GM21825 (cell line): ENCODE data around the gene HRCT1.
"Not testable (repeated sequence)": the region's sequence is repeated elsewhere in the genome, so short reads cannot be mapped to it uniquely, and the experiment has no call there.

ENCODE experiments used
- ATAC-seq: cut with Tn5 transposase; IDR thresholded peaks from one replicate; pipeline ENCODE4 v1.9.1; 2021; ENCODE audit warnings: mild to moderate bottlenecking, moderate library complexity; ENCODE audit not compliant: unreplicated experiment

HRCT1 gene

DNA sequence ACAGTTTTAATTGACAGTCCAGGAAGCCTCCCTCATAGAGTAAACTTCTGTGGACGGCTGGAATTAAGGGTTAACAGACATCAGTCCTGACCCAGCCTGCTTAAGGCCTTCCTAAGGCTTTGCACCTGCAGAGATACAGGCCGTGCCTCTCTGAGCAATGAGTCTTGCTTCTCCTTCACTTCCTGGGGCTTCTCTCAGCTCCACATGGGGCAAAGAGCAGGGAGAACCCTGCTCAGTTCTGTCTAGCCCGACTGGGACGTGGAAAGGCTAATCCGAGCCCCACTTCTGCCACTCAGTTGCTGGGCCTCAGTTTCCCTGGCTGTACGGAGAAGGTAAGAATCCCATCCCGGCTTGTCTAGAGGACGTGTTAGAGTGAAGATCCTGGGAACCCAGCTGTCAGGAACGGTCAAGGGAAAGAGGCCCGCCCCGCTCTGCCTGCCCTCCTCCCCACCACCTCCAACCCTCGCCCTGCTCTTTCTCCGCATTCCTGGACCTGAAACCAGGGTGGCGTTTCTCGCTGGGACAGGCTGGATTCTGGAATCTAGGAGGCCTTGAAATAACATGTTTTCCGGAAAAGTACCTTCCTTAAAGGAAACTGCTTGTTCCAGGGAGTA is 9.8 kb downstream of the HRCT1 start:
- no peak for ATAC-seq

DNA sequence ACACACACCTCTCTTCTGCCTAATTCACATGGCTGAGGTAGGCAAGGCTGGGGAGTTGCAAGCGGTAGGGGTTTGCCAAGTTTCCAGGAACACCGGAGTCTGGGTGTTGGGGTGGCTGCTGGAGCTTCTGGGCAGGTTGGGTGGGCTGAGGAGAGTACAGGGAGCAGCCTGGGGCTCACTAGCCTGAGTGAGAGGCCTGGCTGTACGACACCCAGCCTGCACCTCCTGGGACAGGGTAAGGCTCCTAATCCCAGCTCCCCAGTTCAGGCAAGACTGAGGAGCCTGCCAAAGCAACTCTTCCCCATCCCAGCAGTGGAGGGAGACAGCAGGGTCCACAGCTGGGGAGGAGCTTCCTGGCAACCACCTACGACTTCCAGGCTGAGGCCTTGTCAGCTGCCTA is 11.3 kb downstream of the HRCT1 start:
- ATAC-seq = no peak

DNA sequence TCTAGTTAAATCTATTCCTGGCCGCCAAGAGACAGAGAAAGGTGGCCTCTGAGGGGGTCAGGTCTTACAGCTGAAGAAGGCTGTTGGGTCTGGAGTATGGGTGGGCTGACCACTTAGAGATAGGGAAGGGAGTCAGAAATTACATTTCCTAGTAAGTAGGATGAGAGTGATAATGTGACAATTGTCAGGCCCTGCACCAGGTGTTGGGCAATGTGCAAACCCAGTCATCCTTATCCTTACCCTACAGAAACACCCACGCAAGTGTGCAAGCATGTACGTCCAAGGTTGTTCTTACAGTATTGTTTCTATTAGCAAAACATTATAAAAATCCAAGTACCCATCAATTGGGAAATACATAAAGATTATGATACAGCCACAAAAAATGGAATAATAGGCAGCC is 12.8 kb downstream of the HRCT1 start:
- no peak for ATAC-seq

DNA sequence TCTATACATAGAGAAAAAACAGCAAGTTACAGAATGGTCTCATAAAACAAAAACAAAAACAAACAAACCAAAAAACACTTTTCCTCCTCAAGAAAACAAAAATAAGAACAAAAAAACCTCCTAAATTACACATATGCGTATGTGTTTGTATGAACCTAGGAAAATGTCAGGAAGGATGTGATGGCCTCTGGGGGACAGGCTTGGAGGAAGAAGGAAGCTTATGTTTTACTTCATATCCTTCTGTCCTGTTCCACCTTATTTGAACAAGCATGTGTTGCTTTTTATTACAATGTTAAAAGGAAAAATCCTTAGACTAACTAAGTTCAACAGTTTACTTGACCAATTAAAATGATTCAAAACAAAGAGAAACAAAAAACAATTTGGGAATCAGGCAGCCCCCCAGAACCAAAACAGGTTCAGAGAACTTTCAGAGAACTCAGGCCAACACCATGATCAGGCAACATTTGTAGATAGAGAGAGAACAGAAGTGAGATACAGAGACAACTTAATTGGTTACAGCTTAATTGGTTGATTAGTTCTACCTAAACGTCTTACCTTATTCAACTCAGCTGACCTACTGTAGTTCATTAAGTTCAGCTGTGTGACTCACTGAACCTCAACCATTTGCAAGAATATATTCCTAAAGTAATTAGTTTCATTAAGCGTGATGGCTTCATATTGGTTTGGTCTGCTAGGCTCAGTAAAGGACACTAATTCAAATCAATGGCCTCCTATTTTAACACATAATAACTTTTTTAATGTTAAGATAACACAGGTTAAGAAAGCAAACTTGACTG is 13.4 kb downstream of the HRCT1 start:
- no peak for ATAC-seq

DNA sequence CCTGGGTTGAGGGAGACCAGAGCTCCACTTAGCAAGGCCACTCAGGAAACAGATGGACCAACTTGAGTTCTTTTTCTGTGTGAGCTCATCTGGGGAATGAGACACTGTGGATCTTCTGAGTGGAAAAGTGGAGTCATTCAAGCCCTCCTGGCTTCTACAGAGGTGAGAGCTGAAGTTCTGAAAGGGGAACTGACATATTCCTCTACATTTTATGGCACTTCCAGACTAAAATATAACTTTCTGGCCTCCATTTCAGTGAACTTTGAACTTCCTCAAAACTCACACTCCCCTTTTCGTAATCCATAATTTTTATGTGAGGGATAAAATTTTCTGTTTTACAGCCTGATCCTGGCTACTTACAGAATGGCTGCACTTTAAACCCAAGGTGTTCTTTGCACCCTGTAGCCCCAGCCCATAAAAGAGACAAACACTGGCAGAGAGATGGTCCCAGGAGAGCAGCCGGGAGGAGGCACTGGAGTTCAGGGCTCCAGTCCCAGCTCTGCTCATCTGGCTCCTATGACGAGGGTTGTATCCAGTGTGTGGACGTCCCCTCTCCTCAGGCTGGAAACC is 14.1 kb downstream of the HRCT1 start:
- no peak for ATAC-seq

DNA sequence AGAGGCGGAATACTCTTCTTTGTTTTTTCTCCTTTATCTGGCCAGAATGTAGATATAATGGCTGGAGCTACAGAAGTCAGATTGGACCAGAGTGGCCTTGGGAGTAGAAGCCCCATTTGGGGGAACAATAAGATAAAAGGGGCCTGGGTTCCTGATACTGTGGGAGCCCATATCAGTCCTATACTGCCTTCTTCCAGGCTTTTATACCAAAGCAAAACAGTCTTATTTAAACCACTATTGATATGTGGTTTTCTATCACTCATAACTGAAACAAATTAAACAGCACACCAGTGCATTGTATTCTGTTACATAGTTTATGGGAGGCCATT is 17.6 kb downstream of the HRCT1 start:
- ATAC-seq = no peak

DNA sequence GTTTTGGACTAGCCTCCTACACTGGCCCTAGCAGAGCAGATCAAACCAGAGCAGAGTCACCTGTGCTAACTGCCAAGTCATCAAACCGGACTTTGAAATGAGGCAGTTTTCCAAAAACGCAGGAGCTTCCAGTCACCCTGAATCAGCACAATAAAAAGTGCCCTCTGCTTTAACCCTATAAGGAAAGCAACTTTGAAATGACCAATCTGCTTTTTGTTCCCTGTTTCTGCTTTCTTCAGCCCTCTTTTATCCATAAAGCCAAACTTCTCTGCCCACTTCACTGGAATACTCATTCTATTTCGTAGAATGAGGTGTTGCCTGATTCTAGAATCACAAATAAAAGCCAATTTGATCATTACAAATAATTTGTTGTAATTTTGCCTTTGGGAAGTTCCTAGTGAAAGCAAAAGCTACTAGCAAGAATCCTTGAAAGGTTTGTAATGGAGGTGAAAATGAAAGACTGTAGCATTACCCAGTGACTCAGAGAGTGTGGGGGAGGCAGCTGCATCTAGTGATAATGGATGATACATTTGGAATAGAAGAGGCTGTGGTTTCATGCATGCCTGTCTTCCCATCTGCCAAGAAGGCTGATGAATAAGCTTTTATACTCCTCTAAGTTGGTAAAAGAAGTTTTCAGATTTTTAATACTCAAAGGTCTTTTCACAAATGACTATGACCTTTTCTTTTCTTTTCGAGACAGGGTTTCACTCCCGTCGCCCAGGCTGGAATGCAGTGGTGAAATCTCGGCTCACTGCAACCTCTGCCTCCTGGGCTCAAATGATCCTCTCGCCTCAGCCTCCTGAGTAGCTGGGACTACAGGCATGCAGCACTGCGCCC is 18.1 kb downstream of the HRCT1 start:
- ATAC-seq = no peak

DNA sequence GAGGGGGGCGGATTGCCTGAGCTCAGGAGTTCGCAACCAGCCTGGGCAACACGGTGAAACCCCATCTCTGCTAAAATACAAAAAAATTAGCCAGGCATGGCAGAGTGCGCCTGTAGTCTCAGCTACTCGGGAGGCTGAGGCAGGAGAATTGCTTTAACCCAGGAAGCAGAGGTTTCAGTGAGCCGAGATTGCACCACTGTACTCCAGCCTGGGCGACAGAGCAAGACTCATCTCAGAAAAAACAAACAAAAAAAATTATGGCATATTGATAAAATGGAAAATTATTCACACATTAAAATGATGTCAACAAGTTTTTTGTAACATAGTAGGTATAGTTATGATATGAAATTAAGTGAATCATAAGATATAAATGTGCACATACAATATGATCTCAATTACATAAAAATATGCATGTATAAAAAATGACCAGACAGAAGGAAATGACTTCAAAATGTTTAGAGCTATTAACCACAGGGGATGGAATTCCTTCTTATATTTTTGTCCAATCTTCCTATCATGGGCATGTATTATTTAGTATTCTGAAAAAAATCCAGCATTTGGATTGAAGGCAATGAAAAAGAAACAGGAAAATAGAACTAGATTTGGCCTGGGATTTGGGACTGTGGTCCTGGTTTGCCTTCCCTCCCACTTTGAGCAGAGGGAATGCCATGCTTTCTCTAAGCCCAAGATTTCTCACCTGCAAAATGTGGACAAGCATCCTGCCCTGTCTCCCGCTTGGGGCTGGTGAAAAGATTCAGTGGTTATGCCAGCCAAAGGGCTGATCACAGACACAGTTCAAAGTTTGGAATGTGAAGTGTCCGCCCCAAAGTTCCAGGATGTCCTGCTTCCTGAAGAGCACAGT is 22.8 kb downstream of the HRCT1 start:
- ATAC-seq = no peak

DNA sequence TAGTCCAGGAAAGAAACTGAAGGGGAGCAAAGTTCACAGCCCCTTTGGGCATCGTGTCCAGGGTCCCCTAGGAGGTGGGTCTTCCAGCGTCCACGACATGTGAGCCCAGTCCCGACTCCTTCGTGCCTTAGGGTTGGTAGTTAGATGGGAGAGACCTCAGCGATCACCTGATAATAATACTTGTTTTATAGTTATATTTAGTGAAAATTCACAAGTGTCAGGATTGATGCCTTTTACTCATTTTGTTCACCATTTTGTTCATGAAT is 23.4 kb downstream of the HRCT1 start:
- ATAC-seq = no peak

DNA sequence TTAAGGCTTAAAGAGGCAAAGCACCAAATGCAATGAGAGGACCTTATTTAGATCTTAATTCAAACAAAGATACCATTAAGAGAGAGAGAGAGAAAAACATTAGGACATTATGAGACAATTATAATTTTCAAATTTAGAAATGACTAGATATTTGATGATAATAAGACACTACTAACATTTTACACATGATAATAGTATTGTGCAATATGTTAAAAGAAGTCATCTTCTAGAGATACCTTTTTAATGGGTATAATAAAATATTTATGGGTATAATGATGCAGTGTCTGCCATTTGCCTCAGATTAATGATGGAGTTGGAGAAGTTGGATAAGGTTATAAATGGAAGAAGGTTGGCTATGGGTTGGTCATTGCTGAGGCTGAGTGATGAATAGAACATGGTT is 24.5 kb downstream of the HRCT1 start:
- no peak for ATAC-seq

DNA sequence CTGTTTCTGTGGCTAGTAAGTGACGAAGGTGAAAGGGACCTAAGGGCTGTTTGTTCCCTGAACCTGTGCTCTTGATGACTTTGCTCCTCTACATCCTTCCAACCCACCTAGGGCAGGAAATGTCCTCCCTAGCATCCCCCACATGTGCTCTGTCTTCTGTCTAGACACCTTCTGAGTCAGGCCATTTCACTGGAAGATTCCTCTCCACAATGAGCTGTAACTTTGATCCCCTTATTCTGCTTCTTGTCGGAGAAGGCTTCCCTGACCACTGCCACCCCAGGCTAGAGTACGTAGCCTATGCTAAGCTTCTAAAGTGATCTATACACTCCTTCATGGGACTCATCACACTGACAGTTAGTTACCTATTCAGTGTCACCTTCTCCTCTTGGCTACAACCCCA is 25.0 kb downstream of the HRCT1 start:
- ATAC-seq = no peak

DNA sequence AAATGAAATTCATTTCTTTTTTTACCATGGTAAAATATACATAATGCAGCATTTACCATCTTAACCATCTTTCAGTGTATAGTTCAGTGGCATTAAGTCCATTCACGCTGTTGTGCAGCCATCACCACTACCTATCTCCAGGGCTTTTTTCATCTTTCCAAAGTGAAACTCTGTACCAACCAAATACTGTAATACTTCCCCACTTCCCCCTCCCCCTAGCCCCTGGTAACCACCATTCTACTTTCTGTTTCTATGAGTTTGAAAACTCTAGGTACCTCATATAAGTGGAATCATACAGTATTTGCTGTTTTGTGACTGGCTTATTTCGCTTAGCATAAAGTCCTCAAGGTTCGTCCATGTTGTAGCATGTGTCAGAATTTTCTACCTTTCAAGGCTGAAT is 26.7 kb downstream of the HRCT1 start:
- no peak for ATAC-seq

DNA sequence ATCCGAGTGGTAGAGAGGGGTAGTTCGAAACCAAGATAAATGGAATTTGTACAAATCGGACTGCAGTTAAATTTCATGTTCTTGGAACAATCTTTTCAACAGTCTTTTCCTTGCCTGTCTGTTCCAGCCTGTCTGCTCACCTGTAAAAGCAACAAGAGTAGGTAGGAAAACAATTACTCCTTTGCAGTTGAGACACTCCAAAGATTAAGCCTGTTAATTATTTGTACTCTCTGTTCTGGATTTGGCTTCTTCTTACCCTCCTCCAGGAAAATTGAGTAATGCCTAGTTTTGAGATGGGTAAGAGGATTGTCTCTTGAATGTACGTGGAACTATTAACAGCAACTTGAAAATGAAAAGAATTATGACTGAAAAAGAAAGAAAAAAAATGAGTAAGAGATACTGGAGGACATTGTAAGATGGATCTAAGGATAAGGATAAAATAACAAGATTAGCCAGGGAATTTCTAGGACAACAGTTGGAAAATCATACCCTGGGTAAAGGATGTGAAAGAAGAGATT is 27.6 kb downstream of the HRCT1 start:
- no peak for ATAC-seq

DNA sequence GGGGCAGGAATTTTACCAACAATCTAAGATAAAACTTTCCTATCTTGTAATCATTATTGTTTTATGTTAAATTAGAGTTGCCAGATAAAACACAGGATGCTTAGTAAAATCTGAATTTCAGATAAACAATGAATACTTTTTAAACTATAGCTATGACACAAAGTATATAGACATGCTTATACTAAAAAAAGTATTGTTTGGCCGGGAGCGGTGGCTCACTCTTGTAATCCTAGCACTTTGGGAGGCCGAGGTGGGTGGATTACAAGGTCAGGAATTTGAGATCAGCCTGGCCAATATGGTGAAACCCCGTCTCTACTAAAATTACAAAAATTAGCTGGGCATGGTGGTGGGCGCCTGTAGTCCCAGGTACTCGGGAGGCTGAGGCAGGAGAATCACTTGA is 28.1 kb downstream of the HRCT1 start:
- not testable (repeated sequence) for ATAC-seq

DNA sequence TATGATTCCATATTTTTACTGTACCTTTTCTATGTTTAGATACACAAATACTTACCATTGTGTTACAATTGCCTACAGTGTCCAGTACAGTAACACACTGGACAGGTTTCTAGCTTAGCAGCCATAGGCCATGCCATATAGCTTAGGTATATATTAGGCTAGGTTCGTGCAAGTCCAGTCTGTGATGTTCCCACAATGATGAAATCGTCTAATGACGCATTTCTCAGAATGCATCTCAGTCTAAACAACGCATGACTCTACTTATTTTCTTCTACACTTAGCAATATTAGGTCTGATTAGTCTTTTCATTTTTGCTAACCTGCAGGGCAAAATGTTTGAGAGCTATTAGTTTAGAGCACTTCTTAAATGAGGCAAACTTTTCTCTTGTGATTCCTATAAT is 29.3 kb downstream of the HRCT1 start:
- ATAC-seq = no peak

DNA sequence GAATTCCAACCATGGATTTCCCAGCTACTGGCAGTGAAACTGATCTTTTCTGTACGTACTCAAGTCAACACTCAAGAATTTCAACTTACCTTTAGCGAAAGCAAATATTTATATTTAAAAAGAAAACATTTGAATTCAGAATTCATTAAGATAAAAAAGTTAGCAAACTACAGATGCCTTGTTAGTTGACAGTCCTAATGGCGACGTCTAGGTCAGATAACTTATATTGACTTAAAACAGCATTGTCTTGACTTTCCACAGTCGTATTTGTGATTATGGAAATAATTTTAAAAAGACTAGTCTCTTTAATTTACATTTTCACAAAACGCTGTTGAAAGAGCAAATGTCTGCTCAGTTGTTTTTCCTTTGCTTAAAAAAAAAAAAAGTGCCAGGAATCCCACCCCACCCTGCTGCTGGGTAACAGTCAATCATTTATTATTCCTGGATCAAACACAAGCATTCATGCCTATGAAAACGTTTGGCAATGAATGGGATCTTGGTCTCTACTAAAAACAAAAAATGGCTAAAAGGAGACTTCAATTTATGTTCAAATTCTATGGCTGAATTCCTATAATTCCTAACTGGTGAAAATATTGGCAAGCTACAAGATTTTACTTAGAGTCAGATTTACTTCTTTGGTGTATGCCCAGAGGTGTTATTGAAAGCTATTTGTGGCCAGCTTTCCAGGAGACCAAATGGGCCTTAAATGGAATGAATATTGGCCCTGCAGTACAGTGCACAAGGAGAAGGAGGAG is 29.9 kb downstream of the HRCT1 start:
- ATAC-seq = no peak

DNA sequence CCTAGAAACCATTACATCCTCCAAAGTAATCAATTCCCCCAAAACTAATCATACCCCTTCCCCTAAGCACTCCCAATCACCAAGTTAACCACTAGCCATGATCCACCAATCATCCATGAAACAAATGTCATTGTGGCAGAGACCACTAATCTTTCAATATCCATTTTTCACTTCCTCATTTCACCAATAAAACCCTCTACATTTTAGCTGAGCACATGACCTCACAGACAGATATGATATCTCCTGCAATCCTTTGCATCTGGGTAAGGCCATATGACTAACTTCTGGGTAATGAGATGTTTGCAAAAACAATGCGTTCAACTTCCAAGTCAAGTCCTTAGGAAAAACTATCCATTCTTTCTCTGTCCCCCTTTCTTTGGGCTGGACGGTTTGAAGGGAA is 31.2 kb downstream of the HRCT1 start:
- ATAC-seq = no peak

DNA sequence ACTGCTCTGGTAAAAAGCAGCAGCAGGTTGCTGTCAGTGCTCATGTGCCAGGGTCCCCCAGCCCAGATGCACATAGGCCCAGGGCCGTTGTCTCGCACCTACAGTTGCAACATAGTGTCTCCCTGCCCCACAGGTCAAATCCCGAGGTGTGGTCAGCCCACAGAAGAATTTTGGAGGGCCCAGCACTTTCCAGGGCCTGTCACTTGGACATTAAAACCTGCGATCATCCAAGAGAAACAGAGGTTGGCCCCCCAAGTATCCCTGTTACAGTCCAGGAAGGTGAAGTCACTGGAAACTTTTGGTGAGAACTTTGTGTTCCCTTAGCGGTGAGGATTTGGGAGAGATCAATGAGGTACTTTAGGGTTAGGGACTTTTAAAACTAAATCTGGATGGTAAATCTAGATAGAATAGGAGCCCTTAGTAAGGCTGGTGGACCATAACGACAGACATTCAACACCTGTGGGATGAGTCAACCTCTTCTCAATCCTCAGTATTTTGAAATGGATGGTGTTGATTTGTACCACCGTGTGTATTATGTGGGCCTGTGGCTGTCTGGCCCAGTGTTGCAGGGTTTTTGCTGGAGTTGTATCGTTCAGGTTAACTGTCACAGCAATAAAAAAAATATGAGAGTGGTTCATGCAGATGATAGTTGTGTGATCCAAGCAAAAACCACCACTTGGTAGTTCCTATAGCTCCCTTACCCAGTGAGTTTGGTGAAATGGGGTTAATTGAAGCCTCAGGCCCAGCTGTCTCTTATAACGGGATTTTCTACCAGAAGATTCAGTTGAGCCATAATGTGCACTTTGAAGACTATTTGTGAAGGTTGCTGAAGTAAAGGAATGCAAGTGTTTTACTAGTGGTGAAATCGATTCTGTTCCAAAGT is 32.7 kb downstream of the HRCT1 start:
- ATAC-seq = no peak

DNA sequence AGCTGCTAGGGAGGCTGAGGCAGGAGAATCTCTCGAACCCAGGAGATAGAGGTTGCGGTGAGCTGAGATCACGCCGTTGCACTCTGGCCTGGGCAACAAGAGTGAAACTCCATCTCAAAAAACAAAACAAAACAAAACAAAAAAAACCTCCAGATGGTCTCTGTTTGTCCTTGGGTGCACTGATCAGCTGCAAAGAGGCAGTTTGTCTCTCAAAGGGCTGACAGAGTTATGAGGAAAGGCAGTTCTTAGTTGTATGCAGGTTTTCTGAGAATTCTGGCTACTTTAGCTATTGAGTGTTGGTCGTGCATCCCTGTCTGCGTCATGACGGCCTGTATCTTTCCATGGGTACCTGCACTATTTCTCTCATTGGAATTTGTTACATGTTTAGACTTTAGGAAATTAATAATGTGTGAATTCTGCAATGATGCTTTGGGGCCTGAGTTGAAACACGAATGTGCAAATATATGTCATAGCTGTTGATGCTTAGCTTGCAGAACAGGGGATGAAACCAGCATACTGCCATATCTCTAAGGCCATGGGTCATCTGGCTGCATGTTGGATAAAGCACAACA is 33.8 kb downstream of the HRCT1 start:
- ATAC-seq = no peak
